ENCODE data around the gene CHRM4. TPM values are rescaled to one million over a fixed set of nuclear protein-coding genes. Genes with fewer than 3 reads are reported as not detected.
"Not testable (repeated sequence)": the region's sequence is repeated elsewhere in the genome, so short reads cannot be mapped to it uniquely, and the experiment has no call there.

CHRM4 gene
- total RNA-seq, 2 donors from 2014 or later = not detected

DNA sequence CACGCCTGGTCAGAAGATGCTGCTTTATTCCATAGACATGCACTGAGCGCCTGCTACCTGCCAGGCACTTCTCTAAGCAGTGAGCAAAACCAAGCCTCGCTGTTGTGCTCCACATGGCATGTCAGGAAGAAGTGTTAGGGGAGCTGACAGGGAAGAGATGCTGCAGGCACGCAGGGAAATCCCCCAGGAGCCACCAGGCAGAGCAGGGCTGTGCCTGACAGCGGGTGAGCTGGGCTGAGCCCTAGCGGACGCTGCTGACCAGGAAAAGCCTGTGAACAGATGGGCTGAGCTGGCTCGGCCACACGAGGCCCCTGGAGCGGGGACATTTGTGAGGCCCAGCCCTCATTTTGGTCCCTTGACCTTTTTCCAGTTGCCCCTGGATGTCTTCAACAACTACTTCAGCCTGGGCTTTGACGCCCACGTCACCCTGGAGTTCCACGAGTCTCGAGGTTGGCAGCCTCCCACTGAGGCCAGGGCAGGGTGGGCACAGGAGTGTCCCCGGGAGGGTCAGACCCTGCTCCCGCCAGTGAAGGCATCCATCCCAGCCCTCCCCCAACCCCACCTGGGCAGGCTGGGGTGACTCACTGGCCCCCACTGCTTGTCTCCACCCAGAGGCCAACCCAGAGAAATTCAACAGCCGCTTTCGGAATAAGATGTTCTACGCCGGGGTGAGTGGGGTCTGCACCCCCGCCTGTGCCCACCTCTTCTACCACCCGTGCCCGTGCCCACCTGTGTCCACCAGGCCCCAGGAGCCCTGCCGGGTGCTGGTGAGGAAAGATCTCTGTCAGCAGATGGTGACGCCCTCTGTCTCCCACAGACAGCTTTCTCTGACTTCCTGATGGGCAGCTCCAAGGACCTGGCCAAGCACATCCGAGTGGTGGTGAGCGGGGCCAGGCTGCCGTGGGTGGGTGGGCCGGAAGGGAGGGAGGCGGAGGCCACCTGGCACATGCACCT lies 17.5 kb downstream of the CHRM4 start:
- DNase-seq (ENCODE audit: low spot score) = no peak
- intact Hi-C loops (cut with DNase I) = no loop called here

GRCh38 chr11:46372501-46372900 lies 19.1 kb downstream of the CHRM4 start:
- DNase-seq (ENCODE audit: low spot score); intact Hi-C loops (cut with DNase I): not testable (repeated sequence)

DNA sequence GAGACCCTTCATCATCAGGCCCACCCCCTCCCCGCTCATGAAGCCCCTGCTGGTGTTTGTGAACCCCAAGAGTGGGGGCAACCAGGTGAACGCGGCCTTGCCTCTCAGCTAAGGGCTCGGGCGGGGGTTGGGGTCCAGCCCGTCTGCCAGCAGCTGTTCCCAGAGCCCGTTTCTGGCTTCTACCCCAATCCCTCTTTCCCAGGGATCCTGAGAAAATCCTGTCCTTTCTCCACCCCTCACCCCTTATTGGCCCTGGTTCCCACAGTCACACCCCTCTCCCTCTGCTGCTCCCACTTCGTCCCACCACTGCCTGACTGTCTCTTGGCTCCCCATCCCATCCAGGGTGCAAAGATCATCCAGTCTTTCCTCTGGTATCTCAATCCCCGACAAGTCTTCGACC lies 19.5 kb downstream of the CHRM4 start:
- DNase-seq (ENCODE audit: low spot score) = no peak
- intact Hi-C loops (cut with DNase I) = no loop called here

GRCh38 chr11:46371262-46371661 lies 20.3 kb downstream of the CHRM4 start:
- intact Hi-C loops (cut with DNase I); DNase-seq (ENCODE audit: low spot score): not testable (repeated sequence)

GRCh38 chr11:46370253-46370652 lies 21.3 kb downstream of the CHRM4 start:
- intact Hi-C loops (cut with DNase I) = no loop called here

DNA sequence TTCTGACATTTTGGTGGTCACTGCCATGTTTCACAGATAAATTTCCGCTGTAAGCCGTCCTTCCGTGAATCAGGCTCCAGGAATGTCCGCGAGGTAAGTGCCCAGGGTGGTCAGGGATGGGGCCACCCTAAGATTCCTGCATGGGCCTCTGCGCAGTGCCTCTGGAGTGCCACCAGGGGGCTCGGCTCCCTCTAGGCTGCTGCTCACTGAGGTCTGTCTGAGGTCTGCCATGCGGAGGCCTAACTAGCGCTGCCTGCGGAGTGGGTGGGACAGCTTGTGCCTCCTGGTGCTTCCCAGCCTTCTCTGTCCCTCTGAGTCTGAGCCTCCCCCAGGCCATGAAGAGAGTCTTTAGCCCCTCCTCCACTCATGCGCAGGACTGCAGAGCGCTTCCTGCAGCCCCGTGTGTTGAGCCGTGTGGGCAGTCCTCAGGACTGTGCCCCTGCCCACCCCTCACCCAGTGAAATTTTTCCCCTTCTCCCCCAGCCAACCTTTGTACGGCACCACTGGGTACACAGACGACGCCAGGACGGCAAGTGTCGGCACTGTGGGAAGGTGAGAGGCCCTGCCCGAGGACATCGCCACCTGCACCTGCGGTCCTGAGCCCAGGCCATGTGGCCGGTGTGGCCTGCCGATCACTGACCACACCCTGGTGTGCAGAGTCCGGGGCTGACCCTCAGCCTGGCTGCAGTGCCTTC lies 22.0 kb downstream of the CHRM4 start:
- intact Hi-C loops (cut with DNase I) = no loop called here
- DNase-seq (ENCODE audit: low spot score) = no peak

More at GRCh38 chr11:46370253-46370652, 21.3 kb downstream of the CHRM4 start:
- DNase-seq (ENCODE audit: low spot score) = no peak

DNA sequence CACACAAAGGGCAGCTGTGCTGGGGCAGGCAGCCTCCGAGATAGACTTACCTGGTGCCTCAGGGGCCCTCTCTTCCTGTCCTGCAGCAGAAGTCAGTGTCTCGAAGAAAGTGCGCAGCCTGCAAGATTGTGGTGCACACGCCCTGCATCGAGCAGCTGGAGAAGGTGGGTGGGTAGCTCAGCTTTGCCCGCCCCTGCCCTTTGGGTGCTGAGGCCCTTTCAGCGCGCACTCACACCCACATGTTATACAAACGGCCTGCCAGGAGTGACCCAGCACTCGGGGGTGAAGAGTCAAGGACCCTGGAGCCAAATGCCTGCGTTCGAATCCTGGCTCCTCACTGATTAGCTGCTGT lies 23.7 kb downstream of the CHRM4 start:
- intact Hi-C loops (cut with DNase I) = no loop called here

DNA sequence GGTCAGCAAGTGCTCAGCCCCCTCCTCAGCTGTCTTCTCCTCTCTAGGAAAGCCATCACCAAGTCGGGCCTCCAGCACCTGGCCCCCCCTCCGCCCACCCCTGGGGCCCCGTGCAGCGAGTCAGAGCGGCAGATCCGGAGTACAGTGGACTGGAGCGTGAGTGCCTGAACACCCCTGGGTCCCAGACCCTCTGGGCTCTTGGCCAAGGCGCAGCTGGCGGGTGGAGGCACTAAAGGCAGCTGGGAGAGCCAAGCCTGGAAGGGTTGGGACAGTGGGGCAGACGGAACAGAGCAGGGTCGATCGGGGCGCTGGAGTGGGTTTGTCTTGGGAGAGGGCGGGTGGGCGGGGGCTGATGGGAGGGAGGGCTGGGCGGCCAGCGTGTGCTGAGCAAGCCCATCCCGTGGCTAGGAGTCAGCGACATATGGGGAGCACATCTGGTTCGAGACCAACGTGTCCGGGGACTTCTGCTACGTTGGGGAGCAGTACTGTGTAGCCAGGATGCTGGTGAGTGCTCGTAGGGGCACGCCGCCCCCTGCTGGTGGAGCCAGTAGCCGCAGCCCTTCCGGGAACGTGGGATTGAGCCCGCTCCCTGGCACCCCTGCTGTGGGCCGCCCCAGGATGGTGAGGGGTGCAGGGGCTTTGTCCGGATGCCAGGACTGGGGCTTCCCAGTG lies 24.2 kb downstream of the CHRM4 start:
- no peak for DNase-seq (ENCODE audit: low spot score)
- intact Hi-C loops (cut with DNase I) = no loop called here

More for the DNA sequence above, 23.7 kb downstream of the CHRM4 start:
- DNase-seq (ENCODE audit: low spot score) = no peak

- intact Hi-C loops (cut with DNase I) = no loop called here
- DNase-seq (ENCODE audit: low spot score) = no peak
These were observed 24.9 kb downstream of the CHRM4 start for GRCh38 chr11:46366661-46367161.

DNA sequence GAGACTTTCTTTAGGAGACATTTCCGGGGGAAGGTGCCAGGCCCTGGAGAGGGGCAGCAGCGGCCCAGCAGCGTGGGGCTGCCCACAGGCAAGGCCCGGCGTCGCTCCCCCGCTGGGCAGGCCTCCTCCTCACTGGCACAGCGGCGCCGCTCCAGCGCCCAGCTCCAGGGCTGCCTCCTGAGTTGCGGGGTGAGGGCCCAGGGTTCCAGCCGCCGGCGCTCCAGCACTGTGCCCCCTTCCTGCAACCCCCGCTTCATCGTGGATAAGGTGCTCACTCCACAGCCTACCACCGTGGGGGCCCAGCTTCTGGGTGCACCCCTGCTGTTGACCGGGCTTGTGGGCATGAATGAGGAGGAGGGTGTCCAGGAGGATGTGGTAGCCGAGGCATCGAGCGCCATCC lies 25.3 kb downstream of the CHRM4 start:
- intact Hi-C loops (cut with DNase I) = no loop called here
- no peak for DNase-seq (ENCODE audit: low spot score)

DNA sequence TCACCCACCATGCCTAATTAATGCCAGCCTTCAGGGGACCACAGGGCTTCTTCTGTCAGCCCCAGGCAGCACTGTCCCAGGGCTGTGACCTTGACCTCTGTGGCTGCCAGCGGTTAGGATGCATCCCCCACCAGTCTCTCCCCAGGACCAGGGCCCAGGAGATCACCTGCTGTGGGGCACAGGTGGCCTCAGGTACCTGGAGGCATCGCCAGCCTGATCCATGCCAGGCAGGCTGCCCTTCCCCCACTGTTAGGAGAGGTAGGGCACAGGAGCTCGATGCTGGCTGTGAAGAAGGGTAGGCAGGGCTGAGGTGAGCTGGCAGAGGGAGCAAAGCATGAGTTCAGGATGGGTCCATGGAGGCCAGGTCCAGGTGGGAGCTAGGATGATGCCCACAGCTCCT lies 26.8 kb downstream of the CHRM4 start:
- DNase-seq (ENCODE audit: low spot score) = no peak
- intact Hi-C loops (cut with DNase I) = no loop called here

DNA sequence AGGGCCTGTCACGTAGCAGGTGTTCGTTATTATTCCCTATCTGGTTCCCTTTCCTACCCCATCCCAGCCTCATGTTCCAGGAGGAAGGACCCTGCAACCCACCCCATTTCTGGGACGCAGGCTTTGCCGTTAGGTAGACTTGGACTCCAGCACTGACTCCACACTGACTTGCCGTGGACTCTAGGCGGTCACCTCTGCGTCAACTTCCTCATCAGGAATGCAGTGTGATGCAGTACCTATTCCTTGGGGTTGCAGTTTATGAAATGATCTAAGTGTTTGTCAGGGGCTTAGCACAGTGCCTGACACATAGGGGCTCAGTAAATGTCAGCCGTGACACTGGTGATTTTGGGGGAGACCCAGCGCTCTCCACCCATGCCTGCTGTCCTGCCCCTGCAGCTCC lies 27.5 kb downstream of the CHRM4 start:
- DNase-seq (ENCODE audit: low spot score) = no peak
- intact Hi-C loops (cut with DNase I) = no loop called here

DNA sequence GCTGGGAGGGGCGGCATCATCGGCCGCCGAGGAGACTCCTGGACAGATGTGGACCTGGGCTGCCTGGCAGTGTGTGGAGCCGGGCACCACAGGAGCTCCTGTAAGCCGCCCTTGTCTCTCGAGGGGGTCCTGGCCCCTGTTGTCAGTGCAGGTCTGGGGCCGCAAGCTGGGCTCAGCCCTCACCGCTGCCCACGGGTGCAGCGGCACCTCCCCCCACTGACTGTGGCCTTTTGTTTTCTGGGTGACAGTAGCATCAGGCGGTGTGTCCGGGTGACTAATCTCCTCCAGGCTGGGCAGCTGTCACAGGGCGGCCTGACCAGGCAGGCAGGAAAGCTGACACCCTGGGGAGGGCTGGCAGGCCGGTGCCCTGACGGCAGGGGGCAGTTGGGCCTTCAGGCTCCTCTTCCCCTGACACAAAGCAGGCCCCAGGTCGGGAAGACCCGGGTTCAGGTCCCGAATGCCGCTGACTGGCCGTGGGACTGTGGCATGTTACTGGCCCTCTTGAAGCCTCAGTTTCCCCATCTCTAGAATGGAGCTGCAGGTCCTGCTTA lies 28.0 kb downstream of the CHRM4 start:
- intact Hi-C loops (cut with DNase I) = no loop called here
- no peak for DNase-seq (ENCODE audit: low spot score)

- intact Hi-C loops (cut with DNase I) = no loop called here
- DNase-seq (ENCODE audit: low spot score) = peak; percentile 90
These were observed 28.6 kb downstream of the CHRM4 start for GRCh38 chr11:46363031-46363407.

- no peak for DNase-seq (ENCODE audit: low spot score)
- intact Hi-C loops (cut with DNase I) = no loop called here
These were observed 29.2 kb downstream of the CHRM4 start for GRCh38 chr11:46362156-46363030.

DNA sequence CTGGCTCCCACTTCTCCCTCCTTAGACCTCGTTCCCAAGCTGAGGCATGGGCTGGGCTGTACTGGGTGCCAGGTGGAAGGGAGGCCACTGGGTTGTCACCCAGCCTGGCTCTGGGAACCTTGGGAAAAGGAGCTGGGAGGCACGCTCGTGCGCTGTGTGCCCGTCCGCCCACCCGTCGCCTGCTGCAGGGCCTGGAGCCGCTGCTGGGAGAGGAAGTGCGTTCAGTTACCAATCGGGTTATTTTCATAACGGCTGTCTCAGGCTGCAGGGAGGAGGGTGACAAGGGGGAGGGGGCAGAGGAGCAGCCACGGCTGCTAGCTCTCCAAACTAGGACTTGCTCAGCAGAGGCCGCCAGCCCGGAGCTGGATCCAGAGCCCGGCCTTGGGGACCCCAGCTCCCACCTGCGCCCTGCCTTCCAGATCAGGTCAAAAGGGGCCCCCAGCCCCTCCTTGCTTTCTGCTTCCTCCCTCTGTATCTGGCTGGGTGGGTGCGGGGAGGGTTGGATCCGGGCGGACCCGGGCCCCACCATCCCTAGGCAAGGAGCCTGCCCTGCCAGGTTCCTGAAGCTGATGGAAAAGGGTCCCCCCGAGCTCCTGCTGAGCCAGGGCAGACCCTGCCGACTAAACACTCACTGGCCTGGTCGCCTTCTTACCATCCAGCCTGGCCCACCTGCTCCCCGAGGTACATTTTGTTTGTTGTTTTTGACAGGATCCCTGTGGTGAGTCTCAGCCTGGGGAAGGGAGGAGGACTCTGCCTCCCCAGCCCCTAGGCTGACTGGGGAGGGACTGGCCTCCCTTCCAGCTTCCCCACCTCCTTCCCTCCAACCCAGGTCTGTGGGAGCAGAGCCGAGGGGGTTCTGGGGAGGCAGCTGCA lies 30.1 kb downstream of the CHRM4 start:
- intact Hi-C loops (cut with DNase I) = no loop called here
- peak; percentile 90 for DNase-seq (ENCODE audit: low spot score)

- intact Hi-C loops (cut with DNase I) = no loop called here
- DNase-seq (ENCODE audit: low spot score) = no peak
These were observed 30.7 kb downstream of the CHRM4 start for GRCh38 chr11:46360878-46361277.

GRCh38 chr11:46359953-46360352 lies 31.6 kb downstream of the CHRM4 start:
- DNase-seq (ENCODE audit: low spot score) = no peak

More at GRCh38 chr11:46359953-46360352, 31.6 kb downstream of the CHRM4 start:
- intact Hi-C loops (cut with DNase I) = no loop called here
